GM18508 (cell line): Measurements from ENCODE around the gene TAF1A.
"Not testable (repeated sequence)": the region's sequence is repeated elsewhere in the genome, so short reads cannot be mapped to it uniquely, and the experiment has no call there.

Source experiments
- ATAC-seq: cut with Tn5 transposase; IDR thresholded peaks from one replicate; pipeline ENCODE4 v1.9.1; 2021; ENCODE audit warnings: moderate number of reproducible peaks; ENCODE audit not compliant: insufficient read depth, unreplicated experiment

Gene TAF1A

DNA sequence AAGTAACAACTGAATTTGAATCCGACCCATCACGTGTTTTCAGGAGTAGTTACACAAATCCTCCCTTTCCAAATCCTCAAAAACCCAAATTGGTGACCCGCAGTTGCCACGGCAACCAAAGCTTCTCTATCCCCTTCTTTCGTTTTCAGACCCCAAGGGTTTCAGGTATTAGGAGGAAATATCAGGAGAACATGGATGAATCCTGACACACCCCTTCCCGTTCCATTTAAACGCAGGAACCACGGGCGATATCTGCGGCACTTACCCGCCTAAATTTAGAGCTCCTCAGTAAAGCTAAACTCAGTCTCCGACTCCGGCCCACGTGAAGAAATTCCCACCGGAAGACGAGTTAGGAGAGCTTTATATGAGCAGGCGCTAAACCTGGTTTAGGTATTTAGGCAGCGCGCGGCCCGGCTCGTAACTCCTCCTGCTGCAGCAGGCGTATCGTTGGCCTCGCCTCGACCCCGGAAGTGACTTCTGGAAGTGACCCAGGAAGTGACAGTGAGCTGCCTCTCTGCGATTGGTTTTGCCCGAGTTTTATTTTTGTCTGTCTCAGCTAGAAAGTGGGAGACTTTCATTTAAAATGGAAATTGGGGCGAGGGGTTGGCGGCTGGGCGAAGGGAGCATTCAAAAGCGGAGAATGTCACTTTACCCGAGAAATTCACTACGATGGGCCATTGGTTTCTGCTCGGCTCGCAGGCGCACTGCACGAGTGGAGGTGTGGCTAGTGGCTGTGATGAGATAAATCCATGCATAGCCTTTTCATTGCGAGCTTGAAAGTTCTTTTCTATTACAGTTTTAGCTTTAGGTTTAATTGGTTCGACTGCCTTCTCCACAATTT, at the start of gene TAF1A:
TSS of gene TAF1A (minus strand) at position 472 of the 841 bp plus-strand sequence.
- peak; percentile 96 for ATAC-seq

DNA sequence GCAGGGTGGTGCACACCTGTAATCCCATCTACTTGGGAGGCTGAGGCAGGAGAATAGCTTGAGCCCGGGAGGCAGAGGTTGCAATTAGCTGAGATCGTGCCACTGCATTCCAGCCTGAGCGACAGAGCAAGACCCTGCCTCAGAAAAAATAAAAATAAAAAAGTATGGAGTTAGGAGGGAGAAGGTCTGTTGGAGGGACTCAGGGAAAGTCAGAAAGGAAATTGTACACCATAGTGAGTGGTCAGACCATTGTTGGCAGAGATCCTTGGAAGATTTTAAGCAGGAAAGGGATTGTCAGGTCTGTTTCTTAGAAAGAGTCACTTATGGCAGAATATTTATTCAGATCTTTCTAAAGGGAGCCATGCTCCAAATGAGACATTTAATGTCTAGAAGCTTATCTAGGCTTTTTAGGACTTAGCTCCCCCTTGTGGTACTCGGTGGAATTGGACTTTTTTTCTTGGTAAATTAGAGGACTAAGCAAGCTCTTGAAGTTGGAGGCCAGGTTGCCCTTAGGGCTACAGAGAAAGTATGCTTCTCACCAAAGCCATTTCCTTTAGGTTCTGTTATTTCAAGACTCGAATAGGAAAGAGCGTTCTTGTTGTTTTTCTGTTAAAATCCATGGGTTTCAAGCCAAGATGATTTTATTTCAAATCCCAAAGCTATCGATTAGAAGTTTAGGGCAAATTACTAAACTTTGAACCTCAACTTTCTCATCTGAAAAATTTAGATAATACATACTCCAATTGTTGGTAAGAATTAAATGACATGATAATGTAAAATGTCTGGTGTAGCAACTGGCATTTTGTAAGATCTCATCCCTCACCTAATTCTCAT, 44.7 kb upstream of the TAF1A start:
- peak; percentile 76 for ATAC-seq

DNA sequence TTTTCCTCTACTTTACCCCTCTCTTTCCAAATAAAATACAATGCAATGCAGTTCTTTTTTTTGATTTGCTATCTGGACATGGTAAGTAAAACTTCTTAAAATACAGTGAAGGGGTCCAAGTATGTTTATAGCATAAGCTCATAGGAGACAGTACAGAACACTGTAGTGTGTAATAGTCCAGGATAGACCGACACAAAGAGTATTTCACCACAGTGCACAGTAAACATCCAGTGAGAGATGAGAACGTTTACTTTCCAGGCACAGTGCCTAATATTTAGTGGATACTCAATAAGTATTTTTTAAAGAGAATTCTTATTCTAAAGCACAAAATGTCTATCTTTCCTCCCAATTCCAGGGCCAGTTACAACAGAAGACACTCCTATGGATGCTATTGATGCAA, 43.0 kb upstream of the TAF1A start:
- ATAC-seq, result no peak

DNA sequence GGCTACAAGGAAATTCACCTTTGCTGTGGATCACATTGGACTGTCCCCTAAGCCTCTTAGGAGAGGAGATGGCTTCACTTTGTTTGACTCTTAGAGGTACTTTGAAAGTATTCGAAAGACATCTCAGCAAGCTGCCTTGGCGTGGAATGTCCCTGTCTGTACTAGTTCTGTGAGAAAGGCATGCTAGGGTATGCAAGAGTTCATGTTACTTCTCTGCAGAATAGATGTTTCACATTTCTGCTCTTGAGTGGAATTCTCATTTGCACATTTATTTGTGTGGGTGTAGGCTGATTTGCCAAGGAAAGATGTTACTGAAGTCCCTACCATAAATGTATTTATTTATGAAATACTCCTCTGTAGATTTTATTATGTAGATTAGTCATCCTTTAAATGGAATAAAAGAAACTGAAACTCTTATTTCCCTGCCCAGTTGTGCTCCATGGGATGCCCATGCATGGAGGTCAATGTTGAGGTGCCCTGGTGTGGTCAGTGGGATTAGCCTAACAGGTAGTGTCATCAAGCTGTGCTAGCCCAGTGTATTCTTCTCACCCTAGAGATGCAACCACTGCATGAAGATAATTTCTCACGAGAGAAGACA, 42.0 kb upstream of the TAF1A start:
- ATAC-seq, result no peak

DNA sequence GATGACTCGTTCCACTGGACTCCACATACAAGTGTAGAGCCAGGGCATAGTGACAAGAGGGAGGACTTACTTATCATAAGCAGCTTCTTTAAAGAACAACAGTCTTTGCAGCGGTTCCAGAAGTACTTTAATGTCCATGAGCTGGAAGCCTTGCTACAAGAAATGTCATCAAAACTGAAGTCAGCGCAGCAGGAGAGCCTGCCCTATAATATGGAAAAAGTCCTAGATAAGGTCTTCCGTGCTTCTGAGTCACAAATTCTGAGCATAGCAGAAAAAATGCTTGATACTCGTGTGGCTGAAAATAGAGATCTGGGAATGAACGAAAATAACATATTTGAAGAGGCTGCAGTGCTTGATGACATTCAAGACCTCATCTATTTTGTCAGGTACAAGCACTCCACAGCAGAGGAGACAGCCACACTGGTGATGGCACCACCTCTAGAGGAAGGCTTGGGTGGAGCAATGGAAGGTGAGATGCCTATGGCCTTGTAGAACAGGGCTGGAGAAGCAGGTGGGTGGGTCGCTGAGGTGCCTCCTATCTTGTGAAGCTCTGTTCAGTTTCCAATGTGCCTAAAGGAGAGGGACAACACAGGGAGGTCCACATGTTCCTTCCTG, 40.3 kb upstream of the TAF1A start:
- no peak for ATAC-seq

DNA sequence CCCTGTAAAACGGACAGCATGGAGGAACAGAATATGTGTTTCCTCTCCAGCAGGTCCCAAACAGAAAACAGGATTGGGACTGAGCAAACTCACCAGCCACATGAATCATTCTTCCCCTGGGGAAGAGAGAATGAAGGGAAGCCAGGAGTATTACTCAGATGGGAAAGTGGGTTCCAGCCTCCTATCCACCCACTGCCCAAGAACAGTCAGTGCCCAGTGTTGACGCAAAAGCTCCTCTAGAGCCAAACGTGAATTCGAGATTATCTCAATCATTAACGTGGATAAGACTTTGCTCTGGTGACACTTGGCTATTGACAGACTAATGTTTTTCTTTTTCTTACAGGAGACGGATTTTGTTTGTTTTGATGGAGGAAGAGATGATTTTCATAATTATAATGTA, 37.5 kb upstream of the TAF1A start:
- no peak for ATAC-seq

DNA sequence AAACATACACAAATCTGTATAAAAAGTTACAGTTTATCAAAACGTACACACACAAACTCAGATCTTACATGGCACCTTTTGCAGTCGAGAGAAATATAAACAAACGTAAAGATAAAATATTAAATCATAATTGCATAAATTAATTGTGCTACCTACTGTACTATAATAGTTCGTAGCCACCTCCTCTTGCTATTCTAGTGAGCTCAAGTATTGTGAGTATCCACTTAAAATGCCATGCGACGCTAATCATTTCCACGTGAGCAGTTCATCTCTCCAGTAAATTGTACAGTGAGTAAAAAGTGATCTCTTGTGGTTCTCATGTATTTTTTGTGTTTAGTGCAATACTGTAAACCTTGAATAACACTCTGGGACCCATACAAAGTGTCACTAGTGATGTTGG, 34.5 kb upstream of the TAF1A start:
- ATAC-seq, result no peak

DNA sequence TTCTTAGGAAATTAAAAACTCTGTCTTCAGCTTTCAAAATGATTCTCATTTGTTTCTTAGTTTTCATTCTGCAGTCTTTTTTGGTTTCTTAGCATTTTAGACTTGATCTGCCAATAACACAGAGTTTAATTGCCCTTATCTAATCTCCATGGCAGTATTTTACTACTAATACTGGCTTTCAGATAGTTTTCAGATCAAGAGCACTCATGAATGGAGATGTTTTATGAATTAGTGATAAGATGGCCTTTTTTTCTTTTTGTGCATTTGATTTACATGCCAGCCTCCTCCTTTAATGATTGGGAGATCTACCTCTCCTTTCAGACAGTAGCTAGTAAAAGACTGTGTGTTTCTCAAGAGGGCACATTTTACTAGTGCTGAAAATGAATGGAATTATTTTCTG, 33.7 kb upstream of the TAF1A start:
- no peak for ATAC-seq

DNA sequence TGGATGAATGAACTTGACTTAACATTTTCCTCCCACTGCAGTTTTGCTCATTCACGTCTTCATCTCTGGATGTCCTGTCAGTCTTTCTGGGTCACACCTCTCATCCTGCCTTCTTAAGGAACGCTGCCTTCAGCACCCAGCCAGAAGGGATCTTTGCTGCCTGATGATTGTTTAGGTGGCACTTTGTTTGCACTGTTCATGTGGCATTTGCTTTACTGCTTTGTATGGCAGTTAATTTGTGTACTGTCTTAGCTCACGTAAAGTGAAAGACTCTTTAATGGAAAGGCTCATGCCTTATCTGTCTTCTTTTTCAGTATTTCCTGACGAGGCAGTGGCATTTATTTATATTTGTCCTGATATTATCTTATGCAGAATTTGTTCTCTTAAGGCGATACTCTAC, 33.0 kb upstream of the TAF1A start:
- no peak for ATAC-seq

DNA sequence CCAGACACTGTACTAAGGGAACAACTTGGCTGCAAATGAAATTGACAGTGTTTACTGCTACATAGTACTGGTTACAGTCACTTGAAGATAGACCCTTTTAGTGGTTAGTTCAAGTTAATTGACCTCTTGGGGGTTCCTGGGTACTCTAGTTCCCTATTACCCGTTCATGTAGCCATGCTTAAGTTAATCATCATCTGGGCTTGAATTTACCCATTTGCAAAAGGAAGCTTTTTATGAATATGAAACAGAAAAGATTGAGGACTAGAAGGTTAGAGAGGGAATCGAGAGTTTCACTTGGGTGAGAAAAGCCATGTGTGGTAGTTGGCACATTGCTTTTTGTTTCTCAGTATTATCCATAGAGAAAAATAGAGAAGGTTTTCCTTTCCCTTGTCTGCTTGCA, 30.8 kb upstream of the TAF1A start:
- ATAC-seq, result peak; percentile 40

DNA sequence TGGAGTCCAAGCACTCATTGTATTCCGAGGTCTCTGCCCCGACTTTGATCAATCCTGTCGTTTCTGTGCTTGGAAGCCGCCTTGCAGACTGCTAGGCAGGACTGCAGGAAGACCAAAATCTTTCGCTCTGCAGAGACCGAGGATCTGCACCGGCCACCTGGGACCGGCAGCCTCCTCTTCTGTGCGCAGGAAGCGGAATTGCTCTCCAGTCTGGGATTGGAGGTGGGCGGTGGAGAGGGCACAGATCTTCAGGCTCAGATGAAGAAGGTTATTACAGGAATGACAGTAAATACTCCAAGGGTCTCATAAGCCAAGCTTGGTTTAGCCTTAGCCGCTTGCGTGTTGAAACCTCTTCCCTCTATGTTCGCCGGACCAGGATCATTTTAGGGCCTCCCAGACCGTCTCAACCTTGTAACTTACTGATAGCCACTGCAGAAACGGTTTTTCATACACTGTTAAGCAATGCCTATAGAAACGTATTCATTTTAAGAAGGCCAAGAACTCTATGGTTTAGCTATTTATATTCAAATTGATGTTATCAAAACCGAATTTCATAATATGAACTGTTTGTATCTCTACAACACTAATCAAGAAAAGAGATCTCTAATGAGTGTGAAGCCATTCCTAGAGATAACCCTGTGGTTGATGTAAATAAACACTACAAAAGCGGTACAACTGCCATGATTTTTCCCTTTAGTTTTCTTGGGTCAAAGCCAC, 29.3 kb upstream of the TAF1A start:
- no peak for ATAC-seq

DNA sequence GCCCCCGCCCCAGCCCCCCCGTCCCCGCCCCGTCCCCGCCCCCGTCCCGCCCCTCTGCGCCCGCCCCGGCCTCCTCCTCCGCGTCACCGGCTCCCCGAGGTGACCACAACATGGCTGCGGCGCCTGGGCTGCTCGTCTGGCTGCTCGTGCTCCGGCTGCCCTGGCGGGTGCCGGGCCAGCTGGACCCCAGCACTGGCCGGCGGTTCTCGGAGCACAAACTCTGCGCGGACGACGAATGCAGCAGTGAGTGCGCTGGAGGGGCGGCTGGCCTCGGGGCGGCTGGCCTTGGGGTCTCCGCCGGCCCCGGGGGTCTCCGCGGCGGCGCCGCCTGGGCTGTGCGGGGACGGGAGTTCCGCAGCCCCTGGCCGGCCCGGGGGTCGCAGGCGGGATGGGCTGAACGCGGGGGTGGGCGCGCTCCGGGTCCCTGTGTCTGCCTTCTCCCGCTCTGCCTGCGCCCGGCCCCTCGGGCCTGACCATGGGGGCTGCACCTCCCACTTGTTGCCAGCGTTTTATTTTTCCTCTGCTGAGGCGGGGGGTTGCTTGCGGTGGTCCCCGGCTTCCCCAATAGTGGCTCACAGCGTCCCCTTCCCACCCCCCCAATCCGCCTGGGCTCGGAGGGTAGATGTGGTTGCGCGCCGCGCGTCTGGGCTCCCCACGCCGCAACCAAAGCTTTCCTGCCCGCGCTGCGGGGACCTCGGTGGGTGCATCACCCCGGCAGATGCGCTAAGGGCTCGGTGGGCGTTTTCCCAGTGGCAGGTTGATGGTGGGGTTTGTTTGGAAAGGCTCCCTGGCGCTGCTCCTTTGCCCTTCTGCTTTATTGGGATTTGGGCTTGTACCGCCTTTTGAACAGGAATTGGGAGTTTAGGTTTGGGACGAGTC, 28.5 kb upstream of the TAF1A start, which contains the start of gene MIA3:
TSS of gene MIA3 (plus strand) at position 97 of the 879 bp plus-strand sequence. CDS start at position 111, 14 bp downstream.
- peak; percentile 14 for ATAC-seq

DNA sequence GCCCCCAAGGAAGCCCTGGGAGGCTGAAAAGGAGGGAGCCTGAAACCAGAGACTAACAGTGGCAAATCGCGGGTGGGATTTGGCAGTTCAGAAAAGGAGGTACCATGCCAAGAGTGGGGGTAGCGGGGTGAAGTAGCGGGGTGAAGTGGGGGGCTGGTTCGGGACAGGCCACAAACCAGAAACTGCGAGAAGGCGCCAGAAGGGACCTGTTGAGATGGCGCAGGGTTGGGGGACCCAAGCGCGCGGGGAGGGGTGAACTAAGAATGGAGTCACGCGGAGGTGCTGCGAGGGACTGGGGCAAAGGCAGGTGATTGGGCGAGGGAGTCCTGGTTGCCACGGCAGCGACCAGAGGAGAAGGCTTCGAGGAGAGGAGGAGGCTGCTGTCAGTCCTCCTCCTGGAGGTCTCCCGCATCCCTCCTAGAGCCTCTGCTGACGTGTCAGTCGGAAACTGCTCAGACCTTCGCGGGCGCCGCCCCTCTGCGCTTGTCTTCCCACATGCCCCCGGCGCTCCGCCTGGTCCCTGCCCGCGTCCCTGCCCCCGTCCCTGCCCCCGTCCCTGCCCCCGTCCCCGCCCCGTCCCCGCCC, 27.7 kb upstream of the TAF1A start:
- peak; percentile 70 for ATAC-seq

DNA sequence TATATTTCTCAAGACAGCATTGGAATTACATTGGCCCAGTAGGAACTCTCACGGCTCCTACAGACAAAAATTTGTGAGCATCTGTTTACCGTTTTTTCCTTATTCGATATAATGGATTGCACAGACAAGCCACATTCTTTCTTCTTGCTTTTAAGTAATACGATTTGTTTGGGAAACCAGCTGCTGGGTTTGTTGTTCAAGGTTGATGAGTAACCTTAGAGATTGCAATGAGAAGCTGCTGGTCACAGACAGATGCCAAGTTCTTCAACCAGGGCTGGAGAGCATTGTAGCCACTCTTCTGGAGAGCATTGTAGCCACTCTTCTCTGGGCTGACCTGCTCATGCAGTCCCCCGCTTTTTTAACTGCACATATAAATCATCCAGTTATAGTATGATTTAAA, 26.8 kb upstream of the TAF1A start:
- no peak for ATAC-seq

DNA sequence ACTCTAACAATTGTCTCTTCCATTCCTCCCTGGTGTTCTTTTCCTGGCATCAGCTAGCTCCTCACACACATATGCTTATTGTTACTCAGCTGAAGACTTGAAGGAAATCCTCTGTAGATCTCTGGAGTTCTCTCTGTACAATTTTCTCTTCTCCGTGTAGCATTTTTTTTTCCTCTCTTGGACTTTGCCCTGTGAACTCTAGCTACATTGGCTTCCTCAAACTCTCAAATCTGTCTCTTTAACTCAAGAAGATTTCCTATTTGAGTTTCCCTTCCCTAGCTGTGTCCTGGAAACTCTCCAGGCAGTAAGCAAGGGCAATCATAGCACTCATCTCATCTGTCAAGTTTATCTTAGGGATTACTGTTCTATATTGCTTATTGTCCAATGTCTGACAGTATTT, 23.9 kb upstream of the TAF1A start:
- ATAC-seq, result no peak

DNA sequence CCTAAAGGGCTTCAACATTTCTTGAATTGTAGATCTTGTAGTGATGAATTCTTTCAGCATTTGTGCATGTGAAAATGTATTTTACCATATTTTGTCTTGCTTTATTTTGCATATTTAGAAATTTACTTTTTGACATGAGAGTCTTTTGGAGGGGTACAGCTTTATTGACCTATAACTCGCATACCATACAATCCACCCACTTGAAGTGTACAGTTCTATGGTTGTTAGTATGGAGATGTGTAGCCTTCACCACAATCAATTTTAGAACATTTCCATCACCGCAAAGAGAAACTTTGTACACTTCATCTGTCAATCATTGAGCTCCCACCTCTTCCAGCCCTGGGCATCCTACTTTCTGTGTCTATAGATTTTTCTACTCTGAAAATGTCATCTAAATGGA, 21.0 kb upstream of the TAF1A start:
- no peak for ATAC-seq

DNA sequence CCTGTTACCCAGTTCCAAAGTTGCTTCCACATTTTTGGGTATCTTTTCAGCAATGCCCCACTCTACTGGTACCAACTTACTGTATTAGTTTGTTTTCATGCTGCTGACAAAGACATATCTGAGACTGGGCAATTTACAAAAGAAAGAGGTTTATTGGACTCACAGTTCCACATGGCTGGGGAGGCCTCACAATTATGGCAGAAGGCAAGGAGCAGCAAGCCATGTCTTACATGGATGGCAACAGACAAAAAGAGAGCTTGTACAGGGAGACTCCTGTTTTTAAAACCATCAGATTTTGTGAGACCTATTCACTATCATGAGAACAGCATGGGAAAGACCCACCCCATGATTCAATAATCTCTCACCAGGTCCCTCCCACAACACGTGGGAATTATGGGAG, 19.4 kb upstream of the TAF1A start:
- not testable (repeated sequence) for ATAC-seq

DNA sequence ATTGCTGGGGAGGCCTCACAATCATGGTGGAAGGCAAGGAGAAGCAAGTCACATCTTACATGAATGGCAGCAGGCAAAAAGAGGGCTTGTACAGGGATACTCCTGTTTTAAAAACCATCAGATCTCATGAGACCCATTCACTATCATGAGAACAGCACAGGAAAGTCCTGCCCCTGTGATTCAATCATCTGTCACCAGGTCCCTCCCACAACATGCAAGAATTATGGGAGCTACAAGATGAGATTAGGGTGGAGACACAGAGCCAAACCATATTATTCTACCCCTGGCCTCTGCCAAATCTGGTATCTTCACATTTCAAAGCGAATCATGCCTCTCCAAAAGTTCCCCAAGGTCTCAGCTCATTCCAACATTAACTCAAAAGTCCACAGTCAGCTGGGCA, 17.0 kb upstream of the TAF1A start:
- no peak for ATAC-seq

DNA sequence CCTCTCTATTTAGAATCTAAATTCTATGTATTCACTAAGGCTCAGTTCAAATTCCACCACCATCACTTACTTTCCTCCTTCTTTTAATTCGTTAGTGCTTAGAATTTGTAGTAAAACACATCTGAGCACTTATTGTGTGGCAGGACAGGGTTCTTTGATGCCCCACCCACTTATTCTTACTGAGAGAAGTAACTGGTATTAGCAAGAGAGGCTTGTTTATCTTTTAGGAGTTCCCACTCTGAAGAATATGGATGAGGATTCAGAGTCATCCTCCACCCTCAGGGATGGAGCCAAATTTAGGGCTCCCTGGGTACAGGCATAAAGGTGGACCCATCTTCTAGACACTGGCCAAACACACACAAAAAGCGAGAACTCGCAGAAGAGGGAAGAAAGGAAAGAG, 11.5 kb upstream of the TAF1A start:
- ATAC-seq, result no peak
